ENCODE results near the gene WDFY2. TPM values are rescaled to one million over a fixed set of nuclear protein-coding genes. Genes with fewer than 3 reads are reported as not detected.

The WDFY2 gene
- total and polyA plus RNA-seq, 2 of the 13 experiments (the other 11 are each of a cell fraction or from before 2014, with no cell fraction given), result 22.6 to 27.0 TPM

DNA sequence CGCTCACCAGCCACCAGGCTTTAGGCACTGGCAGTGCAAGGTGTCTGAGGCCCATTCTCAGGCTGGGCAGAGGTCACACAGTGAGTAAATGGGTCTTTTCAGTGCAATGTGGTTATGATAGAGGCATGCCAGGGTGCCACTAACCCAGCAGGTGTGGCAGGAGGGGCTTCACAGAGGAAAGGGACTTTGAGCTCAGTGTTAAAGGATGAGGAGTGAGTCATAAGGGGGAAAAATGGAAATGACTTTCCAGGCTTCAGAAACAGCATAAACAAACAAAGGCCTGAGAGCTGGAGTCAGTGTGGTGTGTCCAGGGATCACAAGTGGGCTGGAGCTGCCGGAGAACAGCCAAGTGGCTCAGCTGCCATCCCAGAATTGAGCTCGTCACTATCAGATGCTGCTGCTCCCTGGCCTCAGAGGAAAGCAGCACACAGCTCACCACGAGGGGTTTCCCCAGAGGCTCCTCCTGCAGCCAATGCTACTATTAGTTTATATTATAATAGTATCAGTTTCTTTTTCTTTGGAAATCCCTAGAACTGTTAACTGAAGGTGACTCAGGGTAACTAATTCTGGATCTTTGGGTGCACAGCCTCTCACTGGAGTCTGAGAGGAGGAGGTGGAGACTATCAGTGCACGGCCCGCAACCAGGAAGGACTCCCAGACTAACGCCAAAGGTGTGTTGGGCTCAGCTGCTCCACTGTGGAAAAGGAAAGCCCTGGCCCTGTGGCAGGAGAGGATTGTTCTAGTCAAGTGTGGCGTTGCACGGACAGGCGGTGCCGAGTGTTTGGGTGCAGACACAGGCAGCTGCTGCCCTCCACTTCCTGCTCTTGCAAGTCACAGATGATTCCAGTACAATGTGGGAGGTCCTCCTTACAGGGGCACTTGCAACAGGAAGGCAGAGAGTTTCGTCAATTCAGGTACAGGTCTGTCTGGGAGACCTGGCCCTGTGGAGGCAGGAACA, 180.2 kb downstream of the WDFY2 start (continued):
- TF ChIP-seq EP300 (IDR thresholded peaks at IDR 0.05; ENCODE audit: low read depth in 2 of 2, low read length in 2 of 2), result peak in 1 of 2 experiments; percentile 58; a peak in 2 of 4 replicates
- TF ChIP-seq EP300 (CRISPR knock-in tag; IDR thresholded peaks at IDR 0.05; ENCODE audit: borderline replicate concordance), result peak; percentile 70
- peak in 1 of 2 experiments; percentile 40; a peak in 1 of 4 replicates for TF ChIP-seq POLR2A (IDR thresholded peaks at IDR 0.05; ENCODE audit: insufficient read depth in 1 of 2, low read depth in 2 of 2, low read length in 2 of 2)
- TF ChIP-seq ZNF510 (CRISPR knock-in tag; IDR thresholded peaks at IDR 0.05; ENCODE audit: low read depth), result peak; percentile 86; the same call in 1 of the 2 replicates
- TF ChIP-seq ZNF614 (CRISPR knock-in tag; IDR thresholded peaks at IDR 0.05; ENCODE audit: borderline replicate concordance), result 0 out of 2 replicates have a peak, but pooled peaks have one; percentile 46
- TF ChIP-seq ZNF766 (CRISPR knock-in tag; IDR thresholded peaks at IDR 0.05; ENCODE audit: borderline replicate concordance), result no peak
- no peak for TF ChIP-seq CHD2 (IDR thresholded peaks at IDR 0.05; ENCODE audit: low read depth, low read length)
- peak; percentile 21; the same call in 1 of the 2 replicates for TF ChIP-seq TBX3 (IDR thresholded peaks at IDR 0.05; ENCODE audit: borderline replicate concordance)
- 0 out of 2 replicates have a peak, but pooled peaks have one; percentile 37 for TF ChIP-seq ZNF543 (CRISPR knock-in tag; IDR thresholded peaks at IDR 0.05)
- no peak for TF ChIP-seq ZNF576 (CRISPR knock-in tag; IDR thresholded peaks at IDR 0.05)
- TF ChIP-seq FOXO1 (CRISPR knock-in tag; IDR thresholded peaks at IDR 0.05), result peak; percentile 29; the same call in 1 of the 2 replicates
- TF ChIP-seq ZBTB7B (CRISPR knock-in tag; IDR thresholded peaks at IDR 0.05), result peak; percentile 88
- TF ChIP-seq ZNF556 (CRISPR knock-in tag; IDR thresholded peaks at IDR 0.05; ENCODE audit: borderline replicate concordance), result peak; percentile 64; the same call in 1 of the 2 replicates
- TF ChIP-seq ZNF431 (CRISPR knock-in tag; IDR thresholded peaks at IDR 0.05; ENCODE audit: borderline replicate concordance, low read depth), result no peak
- no peak for TF ChIP-seq PTBP1 (IDR thresholded peaks at IDR 0.05; ENCODE audit: low read depth, low read length, poor library complexity, severe bottlenecking)
- TF ChIP-seq TCF7 (IDR thresholded peaks at IDR 0.05; ENCODE audit: low read depth), result peak; percentile 17; the same call in 1 of the 2 replicates
- no peak for TF ChIP-seq ZNF749 (CRISPR knock-in tag; IDR thresholded peaks at IDR 0.05; ENCODE audit: borderline replicate concordance)
- peak; percentile 35; the same call in 1 of the 2 replicates for TF ChIP-seq CREB1 (IDR thresholded peaks at IDR 0.05)
- no peak; the same call in 1 of the 2 replicates for TF ChIP-seq CREB1 (CRISPR knock-in tag; IDR thresholded peaks at IDR 0.05)
- TF ChIP-seq KMT2A (CRISPR knock-in tag; IDR thresholded peaks at IDR 0.05), result no peak
- no peak for TF ChIP-seq ZNF878 (CRISPR knock-in tag; IDR thresholded peaks at IDR 0.05)
- TF ChIP-seq ZBTB49 (CRISPR knock-in tag; IDR thresholded peaks at IDR 0.05; ENCODE audit: borderline replicate concordance), result no peak
- peak; percentile 45; the same call in 1 of the 2 replicates for TF ChIP-seq IRF2 (CRISPR knock-in tag; IDR thresholded peaks at IDR 0.05)
- no peak for TF ChIP-seq CENPX (CRISPR knock-in tag; IDR thresholded peaks at IDR 0.05)
- TF ChIP-seq SOX6 (IDR thresholded peaks at IDR 0.05), result no peak
- peak; percentile 56 for TF ChIP-seq SOX6 (CRISPR knock-in tag; IDR thresholded peaks at IDR 0.05)
- TF ChIP-seq HIC2 (CRISPR knock-in tag; IDR thresholded peaks at IDR 0.05; ENCODE audit: low read depth), result peak; percentile 97

Data from HepG2 (cell line).